IPS-15b (cell line): ENCODE results near the gene GRHL3.

ENCODE experiments used
- H3K27me3 ChIP-seq: one replicate; pipeline ENCODE4 v1.6.1; 2013; ENCODE audit warnings: low read length; ENCODE audit not compliant: control insufficient read depth, insufficient read depth
- H3K36me3 ChIP-seq: one replicate; pipeline ENCODE4 v1.6.1; 2013; ENCODE audit warnings: low read length; ENCODE audit not compliant: control insufficient read depth, insufficient read depth
- H3K4me1 ChIP-seq: one replicate; pipeline ENCODE4 v1.6.1; 2013; ENCODE audit warnings: mild to moderate bottlenecking, low read length; ENCODE audit not compliant: control insufficient read depth, insufficient read depth
- H3K4me3 ChIP-seq: one replicate; pipeline ENCODE4 v1.5.1; 2013; ENCODE audit warnings: low read depth, low read length
- H3K9ac ChIP-seq: one replicate; pipeline ENCODE4 v1.6.1; 2013; ENCODE audit warnings: low read depth, mild to moderate bottlenecking, low read length
- H3K9me3 ChIP-seq: one replicate; pipeline ENCODE4 v1.6.1; 2013; ENCODE audit warnings: mild to moderate bottlenecking, low read length; ENCODE audit not compliant: control insufficient read depth, insufficient read depth

The GRHL3 gene

DNA sequence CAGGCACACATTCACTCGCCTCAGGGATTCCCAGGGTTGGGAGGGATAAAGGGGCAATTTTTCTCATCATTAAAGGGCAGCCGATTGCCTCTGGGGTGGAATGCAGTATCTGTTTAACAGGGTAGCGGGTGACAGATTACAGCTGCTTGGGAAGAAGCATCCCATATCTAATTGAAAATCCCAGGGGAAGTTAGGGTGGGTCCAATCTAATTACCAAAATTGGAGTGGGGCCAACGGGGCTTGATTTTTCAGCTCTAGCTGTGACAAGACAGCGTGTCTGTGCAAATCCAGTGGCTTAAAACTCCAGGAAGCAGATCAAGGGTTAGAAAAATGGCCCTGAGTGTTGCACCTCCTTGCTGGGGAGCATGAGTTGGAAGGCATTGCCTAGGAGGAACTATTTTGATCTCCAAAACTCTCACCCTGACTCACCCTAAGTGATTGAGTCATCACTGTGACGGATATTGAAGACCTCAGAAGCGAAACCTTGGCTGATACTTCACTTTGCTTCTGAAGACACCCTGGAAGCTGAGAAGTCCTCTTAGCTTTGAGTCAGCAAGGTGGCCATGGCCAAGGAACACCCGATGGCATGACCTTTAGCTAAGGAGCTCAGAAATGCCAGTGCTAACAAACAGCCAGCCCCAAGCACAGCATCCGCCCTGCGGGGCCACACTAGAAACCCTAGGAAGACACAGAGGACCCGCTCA lies 46.0 kb downstream of the GRHL3 start:
- no peaks in the 10 kb centered on the region for H3K36me3 ChIP-seq
- H3K27me3 ChIP-seq = no peaks in the 10 kb centered on the region
- H3K9me3 ChIP-seq = no peaks in the 10 kb centered on the region
- no peak overlapping the region for H3K9ac ChIP-seq
- no peaks in the 10 kb centered on the region for H3K4me1 ChIP-seq
- no peak overlapping the region for H3K4me3 ChIP-seq

DNA sequence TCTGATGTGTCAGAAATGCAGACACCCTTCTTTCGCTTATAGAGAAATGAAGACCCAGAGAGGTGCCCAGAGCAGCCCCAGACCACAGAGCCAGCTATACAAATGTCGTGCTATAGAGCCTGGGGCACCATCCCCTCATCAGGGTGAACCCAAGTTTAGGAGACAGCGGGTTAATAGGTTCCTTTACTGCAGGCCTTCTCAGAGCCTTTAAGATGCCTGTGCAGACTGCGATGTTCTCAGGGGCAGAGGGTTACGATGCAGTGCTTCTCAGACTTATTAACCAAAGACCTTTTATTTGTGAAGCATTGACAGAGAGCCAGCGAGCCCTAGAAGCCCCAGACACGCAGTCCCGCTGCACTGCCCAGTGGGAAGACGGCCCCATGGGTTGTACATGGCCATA lies 47.5 kb downstream of the GRHL3 start:
- Histone ChIP-seq H3K27me3 (no peaks in the 10 kb centered on the region), H3K9ac (no peak overlapping the region), H3K4me3 (no peak overlapping the region), H3K36me3 (no peaks in the 10 kb centered on the region), H3K4me1 (no peaks in the 10 kb centered on the region), H3K9me3 (no peaks in the 10 kb centered on the region)

DNA sequence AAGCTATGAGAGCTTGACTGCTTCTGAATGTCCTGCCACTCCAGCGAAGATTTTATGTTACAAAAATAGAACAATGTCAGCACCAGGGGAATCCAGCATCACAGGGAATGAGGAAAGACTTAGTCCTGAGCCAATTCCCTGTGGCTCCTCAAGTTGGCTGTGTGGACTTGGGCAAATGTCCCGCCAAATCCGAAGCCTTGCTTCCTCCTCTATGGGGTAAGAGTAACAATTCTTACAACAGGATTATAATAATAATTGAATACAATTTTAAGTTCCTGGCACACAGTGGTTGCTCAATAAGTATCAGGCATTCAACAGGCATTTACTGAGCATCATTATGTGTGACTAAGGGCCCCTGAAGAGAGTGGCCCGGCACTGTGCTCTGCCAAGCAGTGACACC lies 50.0 kb downstream of the GRHL3 start:
- Histone ChIP-seq H3K27me3 (no peaks in the 10 kb centered on the region), H3K36me3 (no peaks in the 10 kb centered on the region), H3K4me3 (no peak overlapping the region), H3K9ac (no peak overlapping the region), H3K4me1 (peaks cover 2% of the 10 kb centered on the region), H3K9me3 (no peaks in the 10 kb centered on the region)

DNA sequence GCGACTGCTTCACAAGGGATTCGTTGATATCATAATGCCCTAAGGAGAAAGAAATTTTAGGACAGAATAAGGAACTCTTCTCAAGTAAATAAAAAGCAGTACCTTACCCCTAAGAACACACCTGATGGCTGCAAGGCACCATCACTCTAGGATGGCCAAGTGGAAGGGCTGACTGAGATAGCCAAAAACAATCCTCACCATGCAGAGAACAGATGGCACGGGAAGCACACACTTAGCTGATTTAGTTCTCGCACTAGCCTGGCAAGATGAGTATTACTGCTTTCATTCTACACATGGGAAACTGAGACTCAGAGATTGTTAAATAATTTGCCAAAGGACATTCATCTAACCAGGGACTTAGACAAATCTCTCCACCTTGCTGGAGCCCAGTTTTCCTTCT lies 50.6 kb downstream of the GRHL3 start:
- Histone ChIP-seq H3K9me3 (no peaks in the 10 kb centered on the region), H3K36me3 (no peaks in the 10 kb centered on the region), H3K4me1 (peaks cover 2% of the 10 kb centered on the region), H3K9ac (no peak overlapping the region), H3K27me3 (no peaks in the 10 kb centered on the region), H3K4me3 (no peak overlapping the region)

DNA sequence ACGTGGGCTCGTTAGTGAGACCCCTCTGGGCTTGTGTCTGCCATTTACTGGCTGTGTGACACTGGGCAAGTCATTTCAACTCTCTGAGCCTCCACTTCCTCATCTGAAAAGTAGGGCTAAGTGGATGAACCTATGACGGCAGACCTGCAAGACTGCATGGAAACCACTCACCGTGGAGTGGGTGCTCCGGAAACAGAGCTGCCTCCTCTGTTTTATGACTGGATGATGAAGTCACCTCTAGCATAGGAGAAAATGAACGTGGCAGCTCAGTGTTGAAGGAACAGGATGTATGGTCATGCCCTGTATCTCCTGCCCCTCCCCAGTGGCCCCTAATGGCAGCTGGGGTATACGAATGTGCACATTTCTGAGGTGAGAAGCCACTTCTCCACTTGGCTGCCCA lies 53.9 kb downstream of the GRHL3 start:
- H3K4me3 ChIP-seq = no peak overlapping the region
- no peaks in the 10 kb centered on the region for H3K27me3 ChIP-seq
- H3K9ac ChIP-seq = no peak overlapping the region
- no peaks in the 10 kb centered on the region for H3K36me3 ChIP-seq
- peaks cover 11% of the 10 kb centered on the region for H3K4me1 ChIP-seq
- H3K9me3 ChIP-seq = no peaks in the 10 kb centered on the region

DNA sequence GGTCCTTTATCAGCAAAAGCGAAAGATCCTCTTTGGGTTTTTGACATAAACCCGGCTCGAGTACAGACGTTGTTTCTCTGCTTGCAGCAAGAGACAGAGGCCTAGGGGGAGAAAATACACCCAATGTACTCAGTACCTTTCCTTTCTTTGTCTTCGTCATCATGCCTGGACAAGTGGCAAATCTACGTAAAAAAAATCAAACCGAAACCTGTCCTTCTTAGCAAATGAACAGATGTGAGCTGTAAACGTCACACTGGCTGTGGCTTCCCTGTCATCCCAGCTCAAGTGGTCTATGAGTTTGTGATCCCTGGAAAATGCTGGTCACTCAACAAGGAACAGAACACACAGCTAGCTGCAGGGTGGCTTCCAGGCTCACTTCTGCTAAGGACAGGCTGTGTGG lies 54.6 kb downstream of the GRHL3 start:
- Histone ChIP-seq H3K27me3 (no peaks in the 10 kb centered on the region), H3K9ac (no peak overlapping the region), H3K4me3 (no peak overlapping the region), H3K4me1 (peaks cover 11% of the 10 kb centered on the region), H3K9me3 (no peaks in the 10 kb centered on the region), H3K36me3 (no peaks in the 10 kb centered on the region)

DNA sequence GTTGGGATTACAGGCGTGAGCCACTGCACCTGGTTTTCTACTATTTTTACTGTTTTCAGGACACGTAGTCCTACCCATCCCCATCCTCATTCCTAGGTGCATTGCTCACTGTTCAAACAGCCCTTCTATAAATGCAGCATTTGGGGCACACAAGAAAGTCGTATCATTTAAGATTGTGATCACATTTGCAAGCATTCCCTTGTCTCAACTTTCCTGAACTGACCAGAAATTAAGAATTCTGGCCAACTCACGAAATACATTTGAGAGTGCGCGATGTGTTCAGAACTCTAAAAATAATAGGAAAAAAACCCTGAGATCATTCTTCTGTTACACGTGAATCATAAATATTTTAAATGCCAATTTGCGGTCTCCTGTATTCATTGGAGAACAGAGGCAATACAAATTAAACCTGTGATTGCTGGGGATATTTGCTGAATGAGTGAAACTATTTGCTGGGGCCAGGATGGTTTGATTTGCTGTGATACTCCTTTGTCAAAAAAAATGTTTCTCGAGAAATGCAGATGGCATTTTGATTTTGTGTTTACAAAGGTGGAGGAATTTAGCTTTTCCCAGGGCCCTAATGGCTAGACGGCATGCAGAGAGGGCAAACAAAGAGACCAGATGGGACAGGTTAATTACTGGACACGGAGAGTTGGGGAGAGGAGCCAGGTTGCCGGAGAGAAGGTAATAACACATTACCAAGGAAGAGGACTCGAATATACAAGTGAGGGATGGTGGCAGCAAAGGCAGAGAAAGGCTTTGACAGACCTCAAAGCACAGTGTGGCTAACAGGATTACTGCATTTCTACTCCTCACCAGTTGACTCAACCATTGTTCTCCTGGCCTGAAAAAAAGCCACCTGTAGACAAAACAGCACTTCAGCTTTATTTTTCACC lies 56.0 kb downstream of the GRHL3 start:
- Histone ChIP-seq H3K4me1 (peaks cover 11% of the 10 kb centered on the region), H3K4me3 (no peak overlapping the region), H3K27me3 (no peaks in the 10 kb centered on the region), H3K9ac (no peak overlapping the region), H3K36me3 (no peaks in the 10 kb centered on the region), H3K9me3 (no peaks in the 10 kb centered on the region)

DNA sequence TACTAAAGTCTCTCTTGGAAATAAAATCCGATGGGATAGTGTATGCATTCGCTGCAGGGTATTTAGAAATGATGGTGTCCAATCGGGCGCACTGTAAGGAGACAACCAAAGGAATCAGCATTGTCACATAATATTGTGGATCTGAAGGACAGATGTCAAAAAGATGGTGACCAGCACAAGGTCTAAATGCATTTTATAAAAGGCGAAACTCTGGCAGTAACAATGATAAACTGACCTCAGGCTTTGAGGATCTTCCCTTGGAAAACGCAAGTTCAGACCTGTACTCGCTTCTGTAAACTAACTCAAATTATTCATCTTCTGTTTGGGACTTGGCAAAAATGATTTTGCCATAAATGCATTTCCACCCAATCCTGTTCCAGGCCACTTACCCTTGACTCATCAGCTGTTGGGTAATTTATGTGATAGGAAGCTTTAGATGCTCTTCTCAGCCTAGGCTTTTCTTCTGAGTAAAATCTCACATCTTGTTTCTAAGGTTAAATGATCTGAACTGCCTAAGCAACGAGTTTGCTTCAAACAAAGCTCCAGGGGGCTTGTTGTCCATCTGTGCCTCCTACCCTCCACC lies 60.7 kb downstream of the GRHL3 start:
- no peak overlapping the region for H3K4me3 ChIP-seq
- H3K4me1 ChIP-seq = peaks cover 9% of the 10 kb centered on the region
- H3K36me3 ChIP-seq = no peaks in the 10 kb centered on the region

DNA sequence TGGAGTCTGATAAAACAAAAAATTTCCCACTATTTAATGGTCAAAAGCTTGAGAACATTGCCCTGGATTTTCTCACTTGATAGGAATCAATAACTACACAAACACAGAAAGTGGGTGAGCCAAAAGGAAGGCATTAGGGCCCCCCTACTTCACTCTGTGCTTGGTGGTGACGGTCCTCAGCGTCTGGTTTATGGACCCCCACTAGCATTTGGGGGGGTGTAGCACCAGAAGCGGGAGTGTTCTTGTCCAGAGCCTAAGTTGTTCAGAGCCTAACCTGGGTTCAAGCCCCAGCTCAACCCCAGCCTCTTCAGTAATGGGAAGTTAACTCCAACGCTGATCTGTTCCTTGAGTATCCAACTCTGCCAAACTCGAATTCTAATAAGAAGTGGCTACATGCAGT lies 61.4 kb downstream of the GRHL3 start:
- peaks cover 3% of the 10 kb centered on the region for H3K4me1 ChIP-seq
- no peak overlapping the region for H3K9ac ChIP-seq
- H3K4me3 ChIP-seq = no peak overlapping the region
- no peaks in the 10 kb centered on the region for H3K9me3 ChIP-seq
- H3K27me3 ChIP-seq = no peaks in the 10 kb centered on the region
- H3K36me3 ChIP-seq = no peaks in the 10 kb centered on the region

More for the DNA sequence above, 60.7 kb downstream of the GRHL3 start:
- no peak overlapping the region for H3K9ac ChIP-seq
- no peaks in the 10 kb centered on the region for H3K27me3 ChIP-seq
- H3K9me3 ChIP-seq = no peaks in the 10 kb centered on the region

DNA sequence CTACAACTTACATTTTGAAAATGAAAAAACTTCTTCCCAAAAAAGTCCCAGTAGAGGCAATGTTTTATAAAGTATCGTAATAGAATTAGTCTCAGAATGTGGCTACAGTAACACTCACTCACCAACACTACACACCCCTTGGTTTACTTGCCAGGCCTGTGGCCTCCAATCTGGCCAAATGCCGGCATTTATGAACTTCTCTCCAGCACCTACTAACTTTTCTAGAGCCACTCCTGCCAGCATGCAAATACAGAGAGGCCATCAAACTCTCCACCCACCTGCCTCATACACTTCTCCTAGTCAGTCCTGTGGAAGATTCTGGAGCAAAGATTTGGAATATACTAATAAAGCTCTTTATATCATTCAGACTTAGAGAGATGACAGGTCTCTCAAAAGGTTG lies 62.1 kb downstream of the GRHL3 start:
- Histone ChIP-seq H3K9ac (no peak overlapping the region), H3K9me3 (no peaks in the 10 kb centered on the region), H3K4me1 (no peaks in the 10 kb centered on the region), H3K36me3 (no peaks in the 10 kb centered on the region), H3K27me3 (no peaks in the 10 kb centered on the region), H3K4me3 (no peak overlapping the region)

DNA sequence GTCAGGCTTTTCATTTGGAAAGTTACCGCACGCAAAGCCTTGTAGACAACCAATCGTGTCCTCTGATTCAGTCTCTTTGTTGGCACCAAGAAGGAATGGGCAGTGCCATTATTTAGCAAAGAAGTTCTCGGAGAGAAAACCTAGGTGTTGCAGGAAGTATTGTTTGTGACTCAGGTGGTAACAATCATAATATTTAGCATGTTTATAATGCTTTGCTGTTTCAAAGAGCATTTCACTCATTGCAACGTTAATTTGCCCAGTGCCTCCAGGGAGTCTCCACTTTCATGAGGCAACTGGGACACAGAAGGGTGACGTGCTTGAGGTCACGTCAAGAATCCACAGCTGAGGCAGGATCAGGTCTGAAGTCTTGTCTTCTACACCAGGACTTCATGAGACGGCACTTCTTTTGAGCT lies 63.0 kb downstream of the GRHL3 start:
- Histone ChIP-seq H3K4me3 (no peak overlapping the region), H3K36me3 (no peaks in the 10 kb centered on the region), H3K4me1 (no peaks in the 10 kb centered on the region), H3K9ac (no peak overlapping the region), H3K9me3 (no peaks in the 10 kb centered on the region), H3K27me3 (no peaks in the 10 kb centered on the region)
